ENCODE data around the gene TRPM2.

TRPM2 gene

GRCh38 chr21:44445145-44445812, 91.9 kb downstream of the TRPM2 start:
- no peak for TF ChIP-seq CTCF (IDR thresholded peaks at IDR 0.05; ENCODE audit: low read depth, low read length)
- TF ChIP-seq MYC (IDR thresholded peaks at IDR 0.05; ENCODE audit: low read depth, low read length) = no peak
- TF ChIP-seq, protein P1, sequence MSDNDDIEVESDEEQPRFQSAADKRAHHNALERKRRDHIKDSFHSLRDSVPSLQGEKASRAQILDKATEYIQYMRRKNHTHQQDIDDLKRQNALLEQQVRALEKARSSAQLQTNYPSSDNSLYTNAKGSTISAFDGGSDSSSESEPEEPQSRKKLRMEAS (IDR thresholded peaks at IDR 0.05; ENCODE audit: low read depth, low read length) = no peak
- TF ChIP-seq POLR2A (IDR thresholded peaks at IDR 0.05; ENCODE audit: extremely low read depth, insufficient read length) = no peak
- no peak for DNase-seq (ENCODE audit: low read depth)
- no peak overlapping the region for H3K4me3 ChIP-seq (ENCODE audit: low read depth, low read length)

GRCh38 chr21:44448651-44449131, 95.3 kb downstream of the TRPM2 start:
- no peak overlapping the region for H3K4me3 ChIP-seq (ENCODE audit: low read depth, low read length)
- TF ChIP-seq CTCF (IDR thresholded peaks at IDR 0.05; ENCODE audit: low read depth, low read length) (no peak), POLR2A (IDR thresholded peaks at IDR 0.05; ENCODE audit: extremely low read depth, insufficient read length) (no peak), MYC (IDR thresholded peaks at IDR 0.05; ENCODE audit: low read depth, low read length) (no peak)
- TF ChIP-seq, protein P1 (IDR thresholded peaks at IDR 0.05; ENCODE audit: low read depth, low read length) = no peak
- no peak for DNase-seq (ENCODE audit: low read depth)

- DNase-seq (ENCODE audit: low read depth) = no peak
- no peak overlapping the region for H3K4me3 ChIP-seq (ENCODE audit: low read depth, low read length)
- TF ChIP-seq POLR2A (IDR thresholded peaks at IDR 0.05; ENCODE audit: extremely low read depth, insufficient read length) (no peak), MYC (IDR thresholded peaks at IDR 0.05; ENCODE audit: low read depth, low read length) (no peak), CTCF (IDR thresholded peaks at IDR 0.05; ENCODE audit: low read depth, low read length) (no peak)
- TF ChIP-seq, protein P1 (IDR thresholded peaks at IDR 0.05; ENCODE audit: low read depth, low read length) = no peak
Observed at GRCh38 chr21:44449473-44450363, 96.3 kb downstream of the TRPM2 start.

GRCh38 chr21:44450402-44450801, 97.0 kb downstream of the TRPM2 start:
- no peak for TF ChIP-seq MYC (IDR thresholded peaks at IDR 0.05; ENCODE audit: low read depth, low read length)
- TF ChIP-seq CTCF (IDR thresholded peaks at IDR 0.05; ENCODE audit: low read depth, low read length) = no peak
- TF ChIP-seq, protein P1 (IDR thresholded peaks at IDR 0.05; ENCODE audit: low read depth, low read length) = no peak
- TF ChIP-seq POLR2A (IDR thresholded peaks at IDR 0.05; ENCODE audit: extremely low read depth, insufficient read length) = no peak
- DNase-seq (ENCODE audit: low read depth) = no peak
- no peak overlapping the region for H3K4me3 ChIP-seq (ENCODE audit: low read depth, low read length)

GRCh38 chr21:44450999-44451398, 97.6 kb downstream of the TRPM2 start:
- DNase-seq (ENCODE audit: low read depth) = no peak
- no peak for TF ChIP-seq CTCF (IDR thresholded peaks at IDR 0.05; ENCODE audit: low read depth, low read length)
- TF ChIP-seq, protein P1 (IDR thresholded peaks at IDR 0.05; ENCODE audit: low read depth, low read length) = no peak
- TF ChIP-seq POLR2A (IDR thresholded peaks at IDR 0.05; ENCODE audit: extremely low read depth, insufficient read length) = no peak
- TF ChIP-seq MYC (IDR thresholded peaks at IDR 0.05; ENCODE audit: low read depth, low read length) = no peak
- H3K4me3 ChIP-seq (ENCODE audit: low read depth, low read length) = no peak overlapping the region

All from NB4 (cell line).